Skin of body (tissue), 2 donors: ENCODE measurements around the gene SLC35E4. TPM values are rescaled to one million over a fixed set of nuclear protein-coding genes. Genes with fewer than 3 reads are reported as not detected.

Experiments used
- DNase-seq: peaks from one replicate; lab custom pipeline; 2025; lab: John Stamatoyannopoulos, UW
- total RNA-seq: library from RNA; depleted of rRNA; stranded (reverse); fragments of >200 nt; gene quantifications from one replicate; pipeline ENCODE4 v1.2.3, GENCODE V29; 2014

The SLC35E4 gene
- total RNA-seq, 1 donor from 2014 or later = 2.8 TPM

- no peak for DNase-seq
Measured at GRCh38 chr22:30687358-30687757, 51.8 kb downstream of the SLC35E4 start.

DNA sequence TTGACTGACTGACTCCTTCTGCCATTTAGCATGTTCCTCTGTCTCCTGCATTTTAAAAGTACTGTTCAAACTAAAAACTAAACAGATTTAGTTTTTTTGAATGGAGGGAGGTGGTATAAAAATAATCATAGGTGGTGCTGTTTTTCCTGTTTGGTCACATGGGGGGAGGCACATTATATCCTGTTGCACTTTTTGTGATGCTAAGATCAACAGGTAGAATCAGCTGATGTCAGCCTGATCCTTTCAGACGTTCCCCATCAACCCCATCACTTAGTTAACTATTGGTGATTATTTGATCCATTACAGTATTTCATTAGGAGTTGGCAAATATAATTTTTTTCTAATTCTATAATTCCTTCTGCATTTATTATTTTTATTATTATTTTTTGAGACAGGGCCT lies 54.0 kb downstream of the SLC35E4 start:
- no peak for DNase-seq

- no peak for DNase-seq
Measured at GRCh38 chr22:30691204-30691603, 55.6 kb downstream of the SLC35E4 start.

- DNase-seq = no peak
Measured at GRCh38 chr22:30694171-30694639, 58.6 kb downstream of the SLC35E4 start.

DNA sequence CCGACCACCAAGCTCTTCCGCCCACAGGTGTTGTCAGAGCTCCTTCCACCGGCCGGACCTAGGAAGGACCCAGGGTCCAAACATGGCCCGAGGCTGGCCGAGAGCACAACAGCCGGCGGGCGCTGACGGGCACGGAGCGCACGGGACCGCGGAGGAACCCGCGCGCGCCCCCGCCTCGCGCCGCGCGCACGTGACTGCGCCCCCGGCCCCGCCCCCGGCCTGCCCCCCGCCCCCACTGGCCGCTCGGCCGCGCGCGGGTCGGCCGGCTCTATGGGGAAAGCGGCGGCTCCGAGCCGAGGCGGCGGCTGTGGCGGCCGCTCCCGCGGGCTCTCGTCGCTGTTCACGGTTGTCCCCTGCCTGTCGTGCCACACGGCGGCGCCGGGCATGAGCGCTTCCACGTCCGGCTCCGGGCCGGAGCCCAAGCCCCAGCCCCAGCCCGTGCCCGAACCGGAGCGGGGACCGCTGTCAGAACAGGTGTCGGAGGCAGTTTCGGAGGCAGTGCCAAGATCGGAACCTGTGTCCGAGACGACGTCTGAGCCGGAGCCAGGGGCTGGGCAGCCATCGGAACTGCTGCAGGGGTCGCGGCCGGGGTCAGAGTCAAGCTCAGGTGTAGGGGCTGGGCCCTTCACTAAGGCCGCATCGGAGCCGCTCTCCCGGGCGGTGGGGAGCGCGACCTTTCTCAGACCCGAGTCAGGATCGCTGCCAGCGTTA lies 59.2 kb downstream of the SLC35E4 start, which contains the start of gene OSBP2:
Gene OSBP2 (plus strand): TSS at position 235 of the 711 bp plus-strand sequence. CDS start 36 bp downstream, at position 271.
- no peak for DNase-seq

DNA sequence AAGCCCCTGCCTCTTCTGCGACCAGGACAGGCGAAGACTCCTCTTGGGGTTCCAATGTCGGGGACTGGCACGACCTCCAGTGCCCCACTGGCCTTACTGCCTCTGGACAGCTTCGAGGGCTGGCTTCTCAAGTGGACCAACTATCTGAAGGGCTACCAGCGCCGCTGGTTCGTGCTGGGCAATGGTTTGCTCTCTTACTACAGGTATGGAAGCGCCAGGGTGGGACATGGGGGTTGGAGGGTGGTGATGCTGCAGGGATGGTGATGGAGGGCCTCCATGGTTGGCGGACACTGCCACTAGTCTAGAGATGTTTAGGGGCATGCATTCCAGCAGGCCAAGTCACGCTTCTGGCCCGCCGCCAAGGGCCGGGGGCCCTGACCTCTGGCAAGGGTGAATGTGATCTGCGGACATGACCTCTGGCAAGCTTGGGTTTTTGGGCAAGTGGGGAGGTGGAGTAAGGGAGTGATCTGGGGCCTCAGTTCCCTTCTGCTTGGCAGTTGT lies 59.8 kb downstream of the SLC35E4 start:
- no peak for DNase-seq

DNA sequence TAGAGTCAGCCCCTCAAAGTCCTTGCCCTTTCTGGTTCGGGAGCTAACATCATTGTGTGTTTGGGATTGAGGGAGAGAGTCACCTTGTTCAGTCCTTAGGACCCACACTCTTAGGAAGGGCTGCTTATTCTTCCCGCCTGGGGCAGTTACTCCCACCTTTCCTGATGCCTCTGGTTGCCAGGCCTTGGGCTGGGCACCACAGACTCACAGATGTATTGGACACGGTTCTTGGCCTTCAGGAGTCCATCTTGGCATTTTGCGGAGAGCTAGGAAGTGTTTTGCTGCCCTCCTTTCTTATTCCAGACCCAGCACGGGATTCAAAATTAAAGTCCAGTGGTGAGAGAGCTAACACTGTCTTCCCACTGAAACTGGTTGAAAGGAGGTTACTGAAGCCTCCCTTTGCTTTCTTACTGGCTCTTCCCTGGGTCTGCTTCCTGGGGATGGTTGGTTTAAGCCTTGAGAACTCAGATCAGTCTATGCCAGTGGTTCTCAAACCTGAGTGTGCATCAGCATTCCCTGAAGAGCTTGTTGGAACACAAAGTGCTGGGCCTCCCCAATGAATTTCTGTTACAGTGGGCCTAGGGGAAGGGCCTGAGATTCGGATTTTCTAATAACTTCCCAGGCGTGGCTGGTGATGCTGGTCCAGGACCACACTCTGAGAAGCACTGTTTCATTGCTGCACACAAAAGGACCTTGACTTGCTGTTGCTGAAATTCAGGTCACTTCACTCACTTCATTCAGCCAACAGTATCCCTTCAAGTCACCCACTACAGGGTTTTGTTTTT lies 60.5 kb downstream of the SLC35E4 start:
- no peak for DNase-seq

Other genes with a start within 250 kb of the SLC35E4 start
- gene RNF215, start 248.4 kb upstream of the SLC35E4 start, total RNA-seq = 6.5 TPM
- 5.1 TPM for gene SEC14L2, start 238.8 kb upstream of the SLC35E4 start, total RNA-seq
- 3.3 TPM for gene MTFP1, start 210.0 kb upstream of the SLC35E4 start, total RNA-seq
- not detected for gene SEC14L3, start 163.8 kb upstream of the SLC35E4 start, total RNA-seq
- gene SEC14L4, start 130.1 kb upstream of the SLC35E4 start, total RNA-seq = 1.4 TPM
- gene SEC14L6, start 89.0 kb upstream of the SLC35E4 start, total RNA-seq = 18.4 TPM
- gene GAL3ST1, start 61.1 kb upstream of the SLC35E4 start, total RNA-seq = 0.39 TPM
- gene PES1, start 43.9 kb upstream of the SLC35E4 start, total RNA-seq = 29.6 TPM
- 5.1 TPM for gene TCN2, start 28.6 kb upstream of the SLC35E4 start, total RNA-seq
- 5.5 TPM for gene DUSP18, start 32.1 kb downstream of the SLC35E4 start, total RNA-seq
- 15.4 TPM for gene OSBP2, start 59.1 kb downstream of the SLC35E4 start, total RNA-seq